GM18517 (cell line): Measurements from ENCODE around the gene DRD1.
"Not testable (repeated sequence)": the region's sequence is repeated elsewhere in the genome, so short reads cannot be mapped to it uniquely, and the experiment has no call there.

ENCODE experiments used
- ATAC-seq: cut with Tn5 transposase; IDR thresholded peaks from one replicate; pipeline ENCODE4 v1.9.1; 2021; ENCODE audit warnings: mild to moderate bottlenecking, moderate library complexity; ENCODE audit not compliant: unreplicated experiment

The DRD1 gene

DNA sequence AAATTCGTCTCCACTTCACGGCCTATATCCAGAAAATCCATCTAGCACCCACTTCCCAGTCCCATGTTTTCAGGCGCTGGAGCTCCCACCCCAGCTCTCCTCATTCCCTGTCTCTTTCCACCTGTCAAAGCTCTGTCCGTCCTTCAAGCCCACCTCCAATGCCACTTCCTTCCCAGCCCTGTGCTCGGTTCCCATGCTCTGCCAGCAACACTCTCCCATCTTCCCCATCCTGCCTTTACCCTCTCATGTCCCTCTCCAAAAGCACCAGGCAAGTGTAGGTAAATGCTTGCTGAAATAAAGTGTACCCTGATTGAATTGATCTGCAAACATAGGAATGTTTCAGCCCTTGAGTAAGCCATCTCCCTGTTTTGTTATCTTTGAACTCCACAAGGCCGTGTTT, 9.2 kb downstream of the DRD1 start:
- ATAC-seq, result no peak

GRCh38 chr5:175427762-175428161, 16.2 kb downstream of the DRD1 start:
- no peak for ATAC-seq

DNA sequence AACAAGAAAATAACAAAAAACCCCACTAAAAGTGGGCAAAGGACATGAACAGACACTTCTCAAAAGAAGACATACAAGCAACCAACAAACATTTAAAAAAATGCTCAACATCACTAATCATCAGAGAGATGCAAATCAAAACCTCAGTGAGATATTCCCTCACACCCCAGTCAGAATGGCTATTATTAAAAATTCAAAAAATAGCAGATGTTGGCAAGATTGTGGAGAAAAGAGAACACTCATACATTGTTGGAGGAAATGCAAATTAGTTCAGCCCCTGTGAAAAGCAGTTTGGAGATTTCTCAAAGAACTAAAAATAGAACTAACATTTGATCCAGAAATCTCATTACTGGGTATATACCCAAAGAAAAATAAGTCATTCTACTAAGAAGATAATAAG, 19.4 kb downstream of the DRD1 start:
- not testable (repeated sequence) for ATAC-seq

GRCh38 chr5:175422058-175422457, 21.9 kb downstream of the DRD1 start:
- no peak for ATAC-seq

DNA sequence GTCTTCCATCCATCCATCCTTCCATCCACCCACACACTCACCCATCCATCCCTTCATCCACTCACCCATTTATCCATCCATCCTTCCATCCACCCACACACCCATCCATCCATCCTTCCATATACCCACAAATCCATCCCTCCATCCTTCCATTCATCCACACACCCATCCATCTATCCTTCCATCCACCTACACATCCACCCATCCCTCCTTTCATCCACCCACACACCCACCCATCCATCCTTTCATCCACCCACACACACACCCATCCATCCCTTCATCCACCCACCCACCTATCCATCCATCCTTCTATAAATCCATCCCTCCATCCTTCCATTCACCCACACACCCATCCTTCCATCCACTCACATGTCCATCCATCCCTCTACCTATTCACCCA, 23.6 kb downstream of the DRD1 start:
- no peak for ATAC-seq

DNA sequence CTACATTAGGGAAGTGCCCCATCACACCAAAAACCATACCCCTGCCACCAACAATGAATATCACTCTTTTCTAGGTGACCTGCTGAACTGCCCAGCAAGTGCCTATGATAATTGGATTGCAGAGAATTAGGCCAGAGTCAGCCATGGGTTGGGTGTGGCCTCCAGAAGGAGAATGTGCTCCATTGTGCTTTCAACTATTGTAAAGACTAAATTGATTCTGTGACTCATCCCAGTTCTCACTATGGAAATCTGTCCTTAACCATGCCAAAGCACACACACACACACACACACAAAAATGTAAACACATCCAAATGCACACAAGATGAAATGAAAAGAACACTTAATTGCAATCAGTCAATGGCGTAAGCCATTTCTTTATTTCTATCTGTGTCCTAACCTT, 25.7 kb downstream of the DRD1 start:
- ATAC-seq, result no peak

GRCh38 chr5:175417384-175417783, 26.6 kb downstream of the DRD1 start:
- ATAC-seq, result no peak

- ATAC-seq, result no peak
These were observed 28.7 kb downstream of the DRD1 start for GRCh38 chr5:175415303-175415702.

GRCh38 chr5:175410926-175411325, 33.1 kb downstream of the DRD1 start:
- ATAC-seq, result no peak

GRCh38 chr5:175406300-175406699, 37.7 kb downstream of the DRD1 start:
- ATAC-seq, result no peak

- not testable (repeated sequence) for ATAC-seq
These were observed 46.2 kb downstream of the DRD1 start for GRCh38 chr5:175397590-175398297.

GRCh38 chr5:175395430-175395829, 48.6 kb downstream of the DRD1 start:
- not testable (repeated sequence) for ATAC-seq

- ATAC-seq, result no peak
These were observed 49.4 kb downstream of the DRD1 start for GRCh38 chr5:175394601-175395000.

DNA sequence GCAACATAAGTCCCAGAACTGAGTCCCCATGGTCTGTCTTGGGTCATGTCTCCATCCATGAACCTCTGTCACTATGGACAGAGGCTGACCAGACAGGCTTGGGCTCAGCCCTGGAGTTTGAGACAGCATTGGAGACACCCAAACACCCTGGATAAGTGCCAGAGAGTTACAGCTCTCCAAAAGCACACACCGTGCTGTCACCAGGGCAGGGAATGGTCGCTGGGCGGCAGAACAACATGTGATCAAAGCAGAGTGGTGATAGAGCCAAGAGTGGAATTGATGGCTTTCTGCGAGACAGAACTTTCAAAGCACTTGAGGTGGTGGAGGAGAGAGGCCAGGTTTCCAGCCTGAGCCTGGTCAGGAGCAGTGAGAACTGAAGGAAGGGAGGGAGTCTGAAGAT, 50.1 kb downstream of the DRD1 start:
- ATAC-seq, result no peak

- ATAC-seq, result no peak
These were observed 51.7 kb downstream of the DRD1 start for GRCh38 chr5:175392236-175392635.

- ATAC-seq, result no peak
These were observed 53.5 kb downstream of the DRD1 start for GRCh38 chr5:175390352-175391083.
